NCI-H146 treated with DMSO at 0.1 percent for 48 hours (cell line): ENCODE measurements around the gene CCNB2.
"Not testable (repeated sequence)": the region's sequence is repeated elsewhere in the genome, so short reads cannot be mapped to it uniquely, and the experiment has no call there.

ENCODE experiments used
- DNase-seq: peaks from one replicate; lab custom pipeline; 2025; ENCODE audit not compliant: unreplicated experiment; lab: John Stamatoyannopoulos, UW

Gene CCNB2

DNA sequence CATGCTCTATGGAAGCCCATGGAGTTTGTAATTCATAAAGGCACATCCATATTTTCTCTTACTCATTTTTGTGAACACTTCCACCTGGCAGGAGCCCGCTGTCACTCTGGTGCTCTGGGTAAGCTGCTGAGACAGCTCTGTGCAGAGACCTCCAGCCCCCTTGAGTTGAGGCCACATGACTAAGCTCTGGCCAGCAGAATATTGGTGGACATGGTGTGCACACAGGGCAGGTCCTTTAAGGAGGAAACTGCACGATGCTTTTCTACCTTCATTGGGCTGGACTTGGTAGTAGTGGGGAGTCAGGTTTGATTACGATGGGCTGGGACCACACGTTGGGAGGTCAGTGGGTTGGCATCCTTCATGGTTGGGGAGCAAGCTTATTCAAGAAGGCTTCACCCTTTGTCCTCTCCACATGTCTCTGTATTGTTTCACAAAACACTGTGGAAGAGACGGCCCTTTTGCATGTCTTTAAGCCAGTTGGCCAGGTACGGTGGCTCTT is 29.0 kb downstream of the CCNB2 start:
- DNase-seq: no peak

DNA sequence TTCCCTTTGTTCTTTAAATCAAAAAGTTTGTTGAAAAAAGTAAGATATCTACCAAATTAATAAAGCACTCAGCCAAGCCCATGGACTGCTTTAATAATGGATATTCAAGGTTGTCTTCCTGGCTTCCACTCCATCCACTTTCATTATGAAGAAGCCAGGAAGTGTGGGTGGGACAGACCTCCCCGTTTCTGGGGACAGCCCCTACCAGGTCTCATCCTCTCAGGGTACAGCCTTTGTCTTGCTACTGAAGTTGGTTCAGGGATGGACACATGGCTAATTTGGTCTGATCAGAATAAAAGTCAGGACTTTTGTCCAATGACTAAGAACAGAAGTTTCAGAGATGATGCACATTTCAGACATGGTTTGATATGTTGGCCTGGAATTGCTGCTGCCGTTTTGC is 32.6 kb downstream of the CCNB2 start:
- no peak for DNase-seq

DNA sequence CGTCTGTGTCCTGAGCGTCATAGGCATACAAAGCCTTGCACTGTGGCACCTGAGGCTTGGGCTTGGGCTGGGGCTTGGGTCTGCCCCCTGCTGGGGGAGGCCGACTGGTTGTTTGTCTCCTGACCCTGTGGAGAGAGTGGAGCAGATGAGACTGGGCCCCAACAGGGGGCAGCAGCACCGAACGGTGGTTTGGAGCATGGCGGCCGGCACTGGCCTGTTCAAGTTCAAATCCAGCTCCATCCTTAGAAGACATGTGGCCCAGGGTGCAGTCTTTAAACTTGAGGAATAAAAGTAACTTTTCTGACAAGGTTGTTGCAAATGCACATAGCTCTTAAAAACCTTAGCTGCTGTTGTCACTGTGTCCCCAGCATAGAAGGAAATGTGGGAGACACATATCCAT is 33.3 kb downstream of the CCNB2 start:
- no peak for DNase-seq

DNA sequence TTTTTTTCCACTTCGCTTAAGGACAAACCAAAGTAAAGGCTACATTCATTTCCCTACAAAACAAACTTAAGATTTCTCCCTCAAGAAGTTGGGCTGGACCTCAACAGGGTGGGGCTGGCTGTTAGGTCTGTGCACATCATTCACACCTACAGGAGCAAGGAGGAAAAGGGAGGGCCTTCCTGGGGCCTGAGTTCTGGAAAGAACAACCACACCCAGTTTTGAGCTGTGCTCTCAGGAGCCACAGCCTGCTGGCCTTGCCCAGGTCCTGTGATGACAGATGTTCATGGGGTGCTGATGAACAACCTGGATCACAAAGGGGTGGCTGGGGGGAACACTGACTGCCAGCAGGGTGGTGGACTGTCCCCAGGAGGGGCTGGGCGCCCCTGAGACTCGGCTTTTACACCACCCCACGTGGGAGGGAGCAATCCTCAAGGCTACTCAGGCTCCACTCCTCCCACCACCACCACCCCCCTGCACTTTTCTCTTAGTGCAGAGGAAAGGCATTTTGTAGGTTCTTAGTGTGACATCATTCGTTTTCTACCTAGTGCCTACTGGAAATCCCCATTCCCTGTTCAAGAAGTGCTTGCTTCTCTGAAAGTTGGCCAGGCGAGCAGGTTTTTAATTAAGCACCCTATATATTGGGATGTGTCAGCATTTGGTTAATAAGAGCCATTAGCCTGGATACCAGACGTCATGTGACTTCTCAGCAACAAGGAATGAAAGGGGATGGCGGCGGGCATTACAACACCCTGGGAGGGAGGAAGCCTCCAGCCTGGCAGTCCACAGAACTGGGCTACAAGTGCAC is 35.7 kb downstream of the CCNB2 start:
- no peak for DNase-seq

DNA sequence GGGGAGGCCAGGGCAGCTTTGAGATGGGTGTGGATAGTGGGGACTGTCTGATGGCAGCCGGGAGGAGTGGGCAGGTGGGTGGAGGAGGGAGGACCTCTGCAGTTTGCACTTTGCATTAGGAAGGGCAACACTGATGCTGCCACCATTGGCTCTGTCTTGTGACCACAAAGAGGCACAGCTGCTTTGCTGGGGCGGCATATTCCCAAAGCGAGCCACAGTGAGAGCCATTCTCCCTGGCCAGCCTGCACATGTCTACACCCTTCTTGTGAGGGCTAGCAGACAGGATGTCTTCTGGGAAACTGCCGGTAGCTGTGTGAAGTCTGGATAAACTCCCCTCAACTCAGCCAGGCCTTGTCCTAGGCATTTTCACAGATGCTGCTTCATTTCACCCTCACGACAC is 38.3 kb downstream of the CCNB2 start:
- no peak for DNase-seq

DNA sequence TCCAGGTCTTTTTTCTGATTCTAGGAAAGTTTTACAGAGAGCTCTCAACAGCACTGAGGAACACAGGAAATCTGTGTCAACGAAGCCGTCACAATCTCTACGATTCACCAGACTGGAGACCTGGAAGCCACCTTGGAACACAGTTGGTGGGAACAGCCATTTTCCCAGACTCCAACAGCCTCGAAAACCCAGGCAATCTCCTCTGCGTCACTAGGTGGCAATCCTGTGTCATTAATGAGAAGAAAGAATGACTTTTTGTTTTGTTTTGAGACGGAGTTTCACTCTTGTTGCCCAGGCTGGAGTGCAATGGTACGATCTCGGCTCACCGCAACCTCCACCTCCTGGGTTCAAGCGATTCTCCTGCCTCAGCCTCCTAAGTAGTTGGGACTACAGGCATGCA is 39.6 kb downstream of the CCNB2 start:
- DNase-seq: not testable (repeated sequence)

DNA sequence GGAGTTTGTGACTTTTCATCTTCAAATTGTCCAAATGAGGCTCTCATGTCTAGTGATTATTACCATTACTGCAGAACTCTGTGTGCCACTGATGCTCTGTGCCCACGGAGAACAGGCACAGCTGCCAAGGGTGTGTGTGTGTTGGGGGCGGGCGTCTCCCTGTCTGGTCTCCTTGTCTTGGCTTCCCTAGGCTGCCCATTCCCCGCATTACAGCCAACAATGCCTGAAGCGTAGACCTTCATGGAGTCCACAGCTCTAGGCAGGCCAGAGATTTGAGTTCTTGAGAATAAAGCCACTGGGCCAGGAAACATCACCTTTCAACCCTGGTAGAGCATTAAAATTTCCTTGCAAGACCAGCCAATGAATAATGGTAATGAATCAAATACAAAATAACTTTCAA is 42.7 kb downstream of the CCNB2 start:
- DNase-seq: no peak

DNA sequence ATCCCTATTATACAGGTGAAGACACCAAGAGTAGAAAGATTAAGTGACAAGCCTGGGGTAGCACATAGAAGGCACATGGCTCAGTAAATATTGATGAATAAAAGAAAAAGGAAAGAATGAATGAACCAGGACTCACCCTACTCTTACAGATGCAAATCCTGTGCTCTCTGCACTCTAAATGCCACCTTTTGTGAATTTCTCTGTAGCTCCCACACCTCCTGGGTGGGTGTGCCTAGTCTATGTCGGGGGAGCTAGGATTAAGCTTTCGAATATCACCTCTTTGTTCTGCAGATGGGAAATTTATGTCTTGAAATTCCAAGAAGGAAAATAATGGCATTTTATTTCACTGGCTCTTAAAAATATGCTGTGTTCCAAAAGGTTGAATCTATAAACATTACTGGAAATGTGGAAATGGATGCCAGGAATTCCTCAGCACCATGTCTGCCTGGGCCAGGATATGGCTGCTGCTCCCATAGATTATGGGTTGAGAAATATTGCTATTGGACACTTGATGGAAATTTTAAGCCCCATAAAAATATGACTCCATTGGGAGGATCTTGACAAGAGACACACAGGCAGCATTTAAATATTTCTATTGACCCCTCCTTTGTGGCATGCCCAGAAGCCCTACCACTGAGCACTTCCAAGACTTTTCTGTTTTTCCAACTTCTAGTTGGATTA is 43.3 kb downstream of the CCNB2 start:
- DNase-seq: no peak

DNA sequence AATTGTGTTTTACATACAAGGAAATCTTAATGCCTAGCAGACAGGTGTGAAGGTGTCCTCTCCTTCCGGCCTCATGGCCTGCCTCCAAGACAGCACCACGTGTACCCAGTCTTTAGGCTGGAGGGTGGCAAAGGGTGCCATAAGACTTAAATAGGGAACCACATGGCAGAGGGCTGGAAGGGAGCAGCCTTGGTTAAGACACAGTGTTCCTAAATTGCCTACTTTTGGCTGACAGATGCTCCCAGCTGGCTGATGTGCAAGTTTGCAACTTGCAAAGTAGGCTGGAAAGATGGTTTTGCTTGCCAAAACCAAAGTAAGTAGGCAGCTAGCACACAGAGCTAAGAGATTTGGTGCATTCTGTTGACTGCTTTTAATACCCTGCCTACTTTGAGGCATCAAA is 45.2 kb downstream of the CCNB2 start:
- no peak for DNase-seq

DNA sequence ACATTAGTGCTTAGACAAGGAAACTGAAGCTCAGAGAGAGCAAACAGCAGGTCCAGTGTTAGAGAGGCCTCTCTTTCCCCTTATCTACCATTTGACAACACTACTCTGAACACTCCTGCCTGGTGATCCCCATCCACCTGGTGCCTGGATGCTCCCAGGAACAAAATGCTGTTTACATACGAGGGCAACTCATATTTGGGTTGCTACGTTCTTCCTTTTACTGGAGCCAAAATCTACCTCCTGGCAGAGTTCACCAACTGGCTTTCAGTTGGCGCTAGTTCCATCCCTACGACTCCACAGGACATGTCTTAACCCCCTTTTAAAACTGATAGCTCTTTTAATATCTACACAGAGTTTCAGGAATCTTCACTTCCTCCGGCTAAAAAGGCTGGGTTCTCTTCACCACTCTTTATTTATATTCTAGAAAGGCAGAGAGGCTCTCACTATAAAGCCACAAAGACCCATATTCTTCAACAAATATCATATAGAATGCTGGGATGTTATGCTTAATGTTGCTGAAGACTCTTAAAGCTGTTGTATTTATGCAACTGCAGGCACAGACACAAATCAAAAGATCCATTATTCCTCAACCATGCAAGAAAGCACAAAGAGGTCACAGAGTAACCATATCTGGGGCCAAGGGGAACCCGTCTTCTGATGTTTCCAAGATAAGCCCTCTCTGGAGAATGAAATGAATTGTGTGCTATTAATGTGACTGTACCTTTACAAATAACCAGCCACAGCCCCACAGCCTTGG is 47.9 kb downstream of the CCNB2 start:
- DNase-seq: no peak

DNA sequence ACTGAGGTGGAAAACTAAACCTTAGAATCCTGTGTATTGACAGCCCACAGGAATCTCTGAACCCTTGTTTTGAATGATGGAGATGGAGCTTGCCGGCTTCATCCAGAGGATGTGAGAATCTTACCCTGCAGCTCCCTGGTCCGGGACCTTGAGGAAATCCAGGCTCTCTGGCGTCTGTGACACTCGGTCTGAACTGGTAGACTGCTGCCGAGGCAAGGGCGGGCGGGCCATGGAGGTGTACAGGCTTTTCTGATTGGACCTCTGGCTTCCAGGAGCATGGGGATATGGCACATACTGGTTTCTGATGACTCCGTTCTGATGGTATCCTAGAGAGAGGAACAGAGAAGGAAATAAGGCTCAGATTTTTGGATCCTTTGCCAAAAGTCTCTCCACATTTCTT is 48.5 kb downstream of the CCNB2 start:
- no peak for DNase-seq

DNA sequence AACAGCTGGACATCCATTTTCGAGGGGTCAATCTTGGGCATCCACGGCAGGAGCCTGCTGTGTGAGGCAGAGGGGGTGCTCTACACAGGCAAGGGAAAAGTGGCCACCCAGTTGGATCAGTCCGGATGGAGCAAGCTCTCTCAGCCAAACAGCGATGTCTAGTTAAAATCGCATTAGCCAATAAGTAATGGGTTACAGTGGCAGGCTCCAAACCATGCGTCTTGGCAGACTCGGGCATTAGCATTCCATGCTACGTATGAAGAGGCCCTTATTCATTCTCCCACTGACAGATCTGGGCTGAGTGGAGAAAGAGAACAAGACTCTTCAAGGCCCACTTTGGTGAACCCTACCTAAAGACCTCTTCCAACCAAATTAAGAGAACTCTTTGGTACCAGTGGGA is 49.3 kb downstream of the CCNB2 start:
- no peak for DNase-seq

DNA sequence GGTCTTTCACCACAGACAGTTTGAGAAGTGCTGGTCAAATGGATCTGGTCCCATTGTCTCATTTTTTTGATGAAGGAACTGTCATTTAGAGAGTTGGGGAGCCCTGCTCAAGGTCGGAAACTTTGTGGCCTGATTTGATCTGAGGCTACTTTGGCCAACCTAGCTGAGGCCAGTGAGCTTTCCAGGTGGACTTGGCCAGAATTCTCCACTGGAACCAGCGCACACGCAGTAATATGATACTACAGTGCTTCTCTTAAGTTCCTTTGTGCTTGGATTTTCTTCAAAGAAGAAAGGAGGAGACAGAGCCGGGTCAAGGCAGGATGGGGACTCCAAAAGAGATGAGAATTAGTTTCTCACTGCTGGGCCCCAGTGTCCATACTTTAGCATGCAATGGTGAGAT is 50.5 kb downstream of the CCNB2 start:
- DNase-seq: no peak

DNA sequence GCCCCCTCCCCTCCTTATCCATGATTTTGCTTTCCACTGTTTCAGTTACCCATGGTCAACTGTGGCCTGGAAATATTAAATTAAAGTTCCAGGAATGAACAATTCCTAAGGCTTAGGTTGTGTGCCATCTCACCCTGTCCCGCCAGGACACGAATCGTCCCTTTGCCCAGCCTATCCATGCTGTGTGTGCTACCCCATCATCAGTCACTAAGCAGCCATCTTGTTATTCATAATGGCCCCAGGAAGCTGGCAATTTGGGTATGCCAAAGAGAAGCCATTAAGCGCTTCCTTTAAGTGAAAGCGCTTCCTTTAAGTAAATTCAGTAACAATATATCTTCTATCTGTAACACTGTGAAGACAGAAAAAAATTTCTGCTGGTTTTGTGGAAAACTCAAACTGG is 52.5 kb downstream of the CCNB2 start:
- DNase-seq: no peak

DNA sequence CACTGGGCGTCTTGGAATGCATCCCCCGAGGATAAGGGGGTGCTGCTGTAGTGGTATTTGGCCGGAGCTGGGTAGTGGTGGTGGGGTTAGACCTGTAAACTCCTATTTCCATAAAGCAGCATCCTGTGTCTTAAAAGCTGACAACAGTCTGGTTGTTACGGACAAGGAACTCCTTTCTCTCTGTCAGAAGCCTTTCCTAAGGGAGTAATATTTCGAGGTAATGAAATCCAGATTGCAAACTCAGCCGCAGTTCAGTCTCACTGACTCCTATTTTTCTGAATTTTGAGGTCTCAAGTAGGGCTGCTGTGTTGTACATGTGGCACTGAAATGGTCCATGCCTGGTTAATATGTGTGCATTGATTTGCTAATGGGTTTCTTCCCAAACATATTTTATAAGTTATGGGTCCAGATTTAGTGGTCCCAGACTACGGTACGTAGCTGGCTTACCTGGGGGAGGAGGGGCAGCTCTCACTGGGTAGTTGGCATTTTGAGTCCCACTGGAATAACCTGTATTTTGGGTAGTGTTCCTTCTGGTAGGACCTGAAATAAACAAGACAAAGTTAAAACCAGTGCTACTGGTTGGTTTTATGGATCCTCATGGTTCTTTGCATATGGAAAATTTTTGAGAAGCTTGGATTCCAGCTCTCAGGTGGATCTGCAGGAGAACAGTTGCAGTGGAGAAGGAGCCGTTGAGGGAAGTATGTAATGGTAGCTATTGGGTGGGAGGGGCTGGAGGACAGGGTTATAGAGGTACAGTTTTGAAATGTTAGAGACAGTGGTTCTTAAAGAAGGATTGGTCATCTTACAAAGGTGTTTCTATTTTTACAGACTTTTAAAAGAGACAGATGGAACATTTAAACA is 53.1 kb downstream of the CCNB2 start:
- DNase-seq: no peak

DNA sequence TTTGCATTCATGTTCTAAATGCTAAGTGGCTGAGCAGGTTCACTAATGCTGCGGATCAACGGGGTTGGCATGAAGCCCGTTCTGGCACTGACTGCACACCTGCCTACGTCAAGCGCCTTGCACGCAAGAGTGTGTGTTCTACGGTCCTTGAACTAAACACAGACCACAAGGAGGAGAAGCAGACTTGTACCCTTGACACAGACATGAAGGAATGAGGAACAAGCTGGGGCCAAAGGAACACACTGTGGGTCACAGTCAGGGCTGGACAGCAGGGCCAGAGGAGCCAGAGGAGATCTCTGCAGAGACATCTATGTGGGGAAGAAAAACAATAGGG is 53.7 kb downstream of the CCNB2 start:
- DNase-seq: no peak

DNA sequence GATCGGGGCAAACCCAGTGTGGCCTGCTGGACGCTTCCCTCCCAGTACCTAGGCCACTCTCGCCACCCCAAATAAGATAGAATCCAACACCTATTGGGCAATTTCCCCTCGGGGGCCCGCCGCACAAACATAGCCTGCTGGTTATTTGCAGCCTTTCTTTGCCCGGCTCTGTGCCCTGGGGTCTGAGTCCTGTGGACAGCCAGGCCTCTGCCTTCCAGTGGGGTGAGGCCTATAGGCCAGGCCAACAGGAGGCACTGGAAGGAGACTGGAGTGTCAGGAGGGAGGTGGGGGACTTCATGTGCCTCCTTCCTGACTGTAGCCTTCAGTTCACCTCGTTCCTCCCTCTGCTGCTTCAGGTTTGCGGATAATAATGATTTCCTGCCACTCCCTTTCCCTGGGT is 54.3 kb downstream of the CCNB2 start:
- DNase-seq: no peak

DNA sequence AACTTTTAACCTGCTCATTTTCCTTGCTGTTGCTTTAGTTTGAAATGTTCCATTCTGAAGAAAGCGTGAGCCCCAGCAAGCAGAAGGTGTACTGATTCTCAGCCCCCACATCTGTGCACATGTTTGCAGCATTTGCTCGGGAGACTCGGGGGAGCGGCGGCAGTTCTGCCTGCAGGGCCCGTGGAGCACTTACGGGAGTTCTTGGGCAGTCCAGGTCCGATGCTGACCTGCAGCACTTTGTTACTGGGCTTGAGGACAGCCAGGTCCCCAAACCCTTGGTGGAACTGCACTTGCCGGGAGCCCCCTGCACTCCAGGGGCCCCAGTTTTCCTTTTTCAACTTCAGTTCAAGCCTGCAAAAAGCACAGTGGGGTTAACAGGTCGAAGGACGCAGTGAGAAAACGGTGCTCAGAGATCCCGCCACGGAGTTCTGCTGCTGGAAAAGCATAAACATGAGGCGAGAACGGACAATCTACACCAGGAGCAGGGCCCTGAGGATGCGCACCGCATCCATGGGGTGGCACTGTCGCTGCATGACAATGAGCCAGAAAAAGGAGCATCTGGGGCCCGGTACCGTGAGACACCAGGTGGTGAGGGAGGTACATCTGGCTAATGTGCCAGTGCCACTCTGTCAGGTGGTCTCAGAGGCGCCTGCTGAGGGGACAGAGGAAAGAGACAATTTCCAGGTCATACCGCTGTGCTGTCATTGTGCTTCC is 56.1 kb downstream of the CCNB2 start:
- peak; percentile 82 for DNase-seq

DNA sequence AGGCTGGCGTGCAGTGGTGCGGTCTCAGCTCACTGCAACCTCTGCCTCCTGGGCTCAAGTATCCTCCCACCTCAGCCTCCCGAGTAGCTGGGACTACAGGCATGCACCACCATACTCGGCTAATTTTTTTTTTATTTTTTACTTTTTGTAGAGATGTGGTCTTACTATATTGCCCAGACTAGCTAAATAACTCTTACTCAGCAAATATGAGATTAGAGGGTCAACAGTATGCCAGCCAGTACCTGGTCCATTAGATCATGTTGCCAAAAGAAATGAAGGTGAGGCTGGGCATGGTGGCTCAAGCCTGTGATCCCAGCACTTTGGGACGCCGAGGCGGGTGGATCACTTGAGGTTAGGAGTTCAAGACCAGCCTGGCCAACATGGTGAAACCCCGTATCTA is 57.1 kb downstream of the CCNB2 start:
- DNase-seq: not testable (repeated sequence)

DNA sequence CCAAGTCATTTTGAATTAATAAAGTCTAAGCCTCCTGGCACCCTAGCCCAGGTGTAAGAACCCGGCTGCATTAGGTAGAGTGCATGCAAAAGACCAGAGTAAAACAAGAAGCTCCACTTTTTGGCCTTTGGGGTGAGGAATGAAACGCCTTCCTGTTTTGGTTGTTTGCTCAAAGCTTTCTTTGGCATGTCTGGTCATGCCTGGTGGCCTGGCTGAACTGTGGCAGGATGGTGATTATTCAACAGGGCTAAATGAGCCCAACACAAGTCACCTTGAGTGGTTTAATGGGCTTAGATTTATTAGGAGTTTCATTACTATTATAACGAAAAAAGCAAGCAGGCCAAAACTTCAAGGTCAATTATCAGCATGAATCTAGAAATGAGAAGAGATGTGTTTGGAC is 60.8 kb downstream of the CCNB2 start:
- DNase-seq: no peak
